HCEC 1CT (cell line): Measurements from ENCODE around the gene DOP1A.

Experiments
- DNase-seq: peaks from one replicate; pipeline ENCODE4 v3.0.0-alpha.2; 2017

Gene DOP1A

GRCh38 chr6:83202031-83202430 lies 134.6 kb downstream of the DOP1A start:
- DNase-seq = no peak

DNA sequence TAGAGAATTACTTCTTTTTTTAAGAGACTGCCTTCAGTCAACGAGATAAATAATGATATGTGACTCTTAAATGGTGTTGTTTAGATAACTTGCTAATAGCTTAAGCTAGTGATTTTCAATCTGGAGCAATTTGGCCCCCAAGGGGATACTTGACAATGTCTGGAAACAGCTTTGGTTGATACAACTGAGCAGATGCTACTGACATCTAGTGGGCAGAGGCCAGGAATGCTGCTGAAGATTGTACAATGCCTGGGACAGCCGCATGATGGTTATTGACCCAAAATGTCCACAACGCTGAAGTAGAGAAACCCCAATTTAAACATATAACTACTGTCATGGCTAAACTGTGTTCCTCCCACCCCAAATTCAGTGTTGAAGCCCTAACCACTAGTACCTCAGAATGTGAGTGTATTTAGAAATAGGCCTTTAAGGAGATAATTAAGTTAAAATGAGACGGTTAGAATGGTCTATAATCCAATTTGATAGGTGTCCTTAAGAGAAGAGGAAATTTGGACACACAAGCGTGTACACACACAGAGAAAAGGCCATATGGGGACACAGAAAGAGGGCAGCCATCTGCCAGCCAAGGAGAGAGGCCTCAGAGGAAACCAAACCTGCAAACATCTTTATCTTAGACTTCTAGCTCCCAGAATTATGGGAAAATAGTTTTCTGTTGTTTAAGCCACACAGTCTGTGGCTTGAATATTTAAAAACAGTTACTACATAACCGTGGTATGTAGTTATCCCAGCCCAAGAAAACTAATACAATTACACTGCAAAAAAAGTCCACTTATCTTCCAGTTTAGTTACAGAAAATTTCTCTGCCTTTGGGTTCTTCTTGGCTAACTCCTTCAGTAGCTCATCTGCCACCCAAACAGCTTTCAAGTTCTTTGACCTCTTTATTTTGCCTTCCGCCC lies 147.9 kb downstream of the DOP1A start:
- peak; percentile 65 for DNase-seq

GRCh38 chr6:83216806-83217205 lies 149.3 kb downstream of the DOP1A start:
- no peak for DNase-seq
